IPS-NIHi7 (cell line): ENCODE results near the gene TRRAP.

ENCODE experiments used
- DNase-seq: peaks from one replicate; pipeline ENCODE4 v3.0.0; 2012; ENCODE audit warnings: mixed read lengths; ENCODE audit errors: extremely low spot score

TRRAP gene

GRCh38 chr7:98946389-98946788 lies 68.1 kb downstream of the TRRAP start:
- DNase-seq = no peak

DNA sequence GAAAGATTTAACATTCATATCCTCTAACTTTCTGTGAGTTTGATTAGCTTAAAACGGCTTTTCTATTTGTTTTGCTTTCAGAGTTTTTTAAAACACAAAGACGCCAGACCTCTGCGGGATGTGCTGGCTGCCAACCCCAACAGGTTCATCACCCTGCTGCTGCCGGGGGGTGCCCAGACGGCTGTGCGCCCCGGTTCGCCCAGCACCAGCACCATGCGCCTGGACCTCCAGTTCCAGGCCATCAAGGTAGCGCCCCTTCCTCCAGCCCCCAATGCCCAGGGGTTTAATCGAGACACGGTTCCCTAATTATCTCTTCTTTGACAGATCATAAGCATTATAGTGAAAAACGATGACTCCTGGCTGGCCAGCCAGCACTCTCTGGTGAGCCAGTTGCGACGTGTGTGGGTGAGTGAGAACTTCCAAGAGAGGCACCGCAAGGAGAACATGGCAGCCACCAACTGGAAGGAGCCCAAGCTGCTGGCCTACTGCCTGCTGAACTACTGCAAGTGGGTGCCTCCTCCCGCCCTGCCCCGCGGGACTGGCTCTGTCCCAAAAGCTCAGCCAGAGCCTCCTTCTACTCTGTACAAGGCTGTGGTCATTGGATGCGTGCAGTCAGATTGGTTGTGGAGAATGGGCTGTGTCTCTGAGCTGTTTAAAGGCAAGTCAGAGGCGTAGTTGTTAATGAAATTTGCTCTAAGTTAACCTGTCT lies 71.2 kb downstream of the TRRAP start:
- no peak for DNase-seq

DNA sequence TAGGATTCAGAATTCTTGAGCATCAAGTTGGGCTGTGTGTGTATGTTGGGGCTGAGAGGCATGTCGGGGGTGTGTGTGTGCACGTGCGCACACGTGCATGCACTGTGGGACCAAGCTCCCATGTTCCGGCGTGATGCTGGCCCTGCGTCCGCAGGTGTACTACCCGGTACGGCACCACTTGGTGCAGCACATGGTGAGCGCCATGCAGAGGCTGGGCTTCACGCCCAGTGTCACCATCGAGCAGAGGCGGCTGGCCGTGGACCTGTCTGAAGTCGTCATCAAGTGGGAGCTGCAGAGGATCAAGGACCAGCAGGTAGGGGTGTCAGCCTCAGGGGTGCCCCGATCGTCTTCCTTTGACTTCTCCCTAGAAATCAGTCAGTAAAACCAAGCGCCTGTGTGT lies 77.7 kb downstream of the TRRAP start:
- DNase-seq = no peak

- DNase-seq = no peak
These were observed 78.1 kb downstream of the TRRAP start for GRCh38 chr7:98956469-98956868.

- DNase-seq = no peak
These were observed 78.6 kb downstream of the TRRAP start for GRCh38 chr7:98956937-98957336.

DNA sequence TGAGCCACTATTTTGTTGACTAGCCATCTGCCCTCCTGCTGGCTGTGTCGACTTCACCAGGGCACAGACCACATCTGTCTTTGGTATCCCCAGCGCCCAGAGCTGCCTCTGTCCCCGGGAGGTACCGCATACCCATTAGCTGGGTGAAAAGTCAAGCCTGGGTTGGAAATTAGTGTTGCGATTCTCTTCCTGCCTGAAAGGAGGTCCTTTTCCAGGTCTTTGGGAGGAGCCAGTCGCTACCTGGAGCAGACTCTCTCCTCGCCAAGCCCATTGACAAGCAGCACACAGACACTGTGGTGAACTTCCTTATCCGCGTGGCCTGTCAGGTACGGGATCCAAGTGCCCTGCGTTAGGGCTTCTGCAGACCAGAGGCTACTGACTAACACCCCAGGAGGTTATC lies 79.4 kb downstream of the TRRAP start:
- no peak for DNase-seq

DNA sequence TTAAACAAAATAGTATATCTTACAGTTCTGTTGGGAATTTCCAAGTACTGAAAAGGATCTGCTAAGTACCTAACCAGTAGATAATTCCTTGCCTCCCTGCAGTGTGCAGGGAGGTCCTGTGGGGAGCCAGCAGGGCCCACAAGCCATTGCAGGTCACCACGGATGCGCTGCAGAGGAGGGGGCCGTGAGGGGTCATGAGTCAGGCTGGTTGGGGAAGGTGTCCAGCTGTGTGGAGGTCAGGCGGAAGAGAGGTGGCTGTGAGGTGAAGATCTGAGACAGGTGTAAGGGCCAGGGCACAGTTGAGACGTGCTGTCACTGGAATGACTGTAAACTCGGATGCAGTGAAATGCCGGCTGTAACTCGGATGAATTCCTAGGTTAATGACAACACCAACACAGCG lies 80.6 kb downstream of the TRRAP start:
- no peak for DNase-seq

DNA sequence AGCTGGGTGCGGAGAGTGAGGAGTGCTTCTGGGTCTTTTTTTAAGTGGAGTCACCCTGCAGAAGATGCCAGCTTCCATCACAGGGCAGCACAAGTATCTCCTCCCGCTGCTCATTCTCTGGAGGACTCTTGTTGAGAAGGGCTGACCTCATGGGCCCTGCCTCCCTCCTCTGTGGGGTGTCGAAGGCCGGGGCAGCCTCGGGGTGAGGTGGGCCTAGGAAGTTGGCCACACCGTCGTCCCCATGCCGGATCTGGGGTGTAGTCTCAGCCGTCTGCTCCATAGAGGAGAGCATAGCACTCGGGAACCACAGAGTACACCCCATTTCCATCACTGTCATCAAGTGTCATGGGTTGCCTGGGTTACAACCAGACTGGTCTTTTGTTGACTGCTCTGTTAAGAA lies 85.0 kb downstream of the TRRAP start:
- DNase-seq = no peak

- DNase-seq = no peak
These were observed 86.3 kb downstream of the TRRAP start for GRCh38 chr7:98964596-98964995.

- DNase-seq = no peak
These were observed 90.3 kb downstream of the TRRAP start for GRCh38 chr7:98968621-98969020.

DNA sequence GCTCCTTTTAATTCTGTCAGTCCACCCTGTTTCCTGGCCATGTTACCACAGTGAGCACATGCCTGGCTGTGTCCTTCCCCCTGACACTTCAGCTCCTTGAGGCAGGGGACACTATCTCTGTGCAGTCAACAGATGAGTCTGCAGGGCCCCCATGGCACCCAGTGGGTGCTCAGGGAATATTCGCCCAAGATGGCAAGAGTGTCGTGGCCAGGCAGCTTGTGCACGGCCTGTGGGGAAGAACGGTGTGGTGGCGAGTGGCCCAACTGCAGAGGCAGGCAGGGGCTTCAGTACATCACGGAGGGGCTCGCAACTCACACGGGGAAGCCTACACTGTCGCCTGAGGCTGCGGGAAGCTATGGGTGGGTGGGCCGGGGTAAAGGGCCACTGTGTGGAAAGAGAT lies 91.1 kb downstream of the TRRAP start:
- DNase-seq = no peak

DNA sequence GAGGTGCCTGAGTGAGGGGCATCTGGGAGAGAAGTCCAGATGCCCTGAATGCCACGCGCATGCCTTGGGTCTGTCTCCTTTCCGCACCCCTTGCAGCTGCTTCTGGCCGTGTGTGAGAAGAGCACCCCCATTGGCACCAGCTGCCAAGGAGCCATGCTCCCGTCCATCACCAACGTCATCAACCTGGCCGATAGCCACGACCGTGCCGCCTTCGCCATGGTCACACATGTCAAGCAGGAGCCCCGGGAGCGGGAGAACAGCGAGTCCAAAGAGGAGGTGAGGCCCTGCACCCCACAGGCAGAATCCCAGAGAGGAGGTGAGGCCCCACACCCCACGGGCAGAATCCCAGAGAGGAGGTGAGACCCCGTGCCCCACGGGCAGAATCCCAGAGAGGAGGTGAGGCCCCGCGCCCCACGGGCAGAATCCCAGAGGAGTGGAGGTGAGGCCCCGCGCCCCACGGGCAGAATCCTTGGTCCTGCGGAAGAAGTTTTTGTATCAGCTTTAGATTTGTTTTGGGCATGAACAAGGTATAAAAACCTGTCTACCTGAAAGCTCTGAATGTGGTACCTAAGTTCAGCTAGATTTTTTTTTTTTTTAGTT lies 91.8 kb downstream of the TRRAP start:
- no peak for DNase-seq

GRCh38 chr7:98970805-98971204 lies 92.5 kb downstream of the TRRAP start:
- DNase-seq = no peak

- no peak for DNase-seq
These were observed 95.9 kb downstream of the TRRAP start for GRCh38 chr7:98974205-98974604.

- DNase-seq = no peak
These were observed 96.8 kb downstream of the TRRAP start for GRCh38 chr7:98974906-98975816.

GRCh38 chr7:98976396-98977185 lies 98.3 kb downstream of the TRRAP start:
- DNase-seq = no peak

GRCh38 chr7:98978672-98979071 lies 100.3 kb downstream of the TRRAP start:
- DNase-seq = no peak

DNA sequence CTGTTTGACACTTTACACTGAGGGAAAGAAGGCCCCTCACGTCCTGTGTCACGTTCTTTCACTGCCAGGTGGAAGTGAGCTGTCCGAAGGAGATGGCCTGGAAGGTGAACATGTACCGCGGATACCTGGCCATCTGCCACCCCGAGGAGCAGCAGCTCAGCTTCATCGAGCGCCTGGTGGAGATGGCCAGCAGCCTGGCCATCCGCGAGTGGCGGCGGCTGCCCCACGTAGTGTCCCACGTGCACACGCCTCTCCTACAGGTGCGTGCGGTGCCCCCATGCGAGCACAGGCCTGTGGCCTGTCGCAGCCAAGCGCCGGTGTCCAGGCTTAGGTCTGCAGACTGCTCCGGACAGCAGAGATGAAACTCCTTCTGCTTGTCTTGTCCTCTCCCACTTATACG lies 103.4 kb downstream of the TRRAP start:
- no peak for DNase-seq

GRCh38 chr7:98982686-98983085 lies 104.4 kb downstream of the TRRAP start:
- DNase-seq = no peak

DNA sequence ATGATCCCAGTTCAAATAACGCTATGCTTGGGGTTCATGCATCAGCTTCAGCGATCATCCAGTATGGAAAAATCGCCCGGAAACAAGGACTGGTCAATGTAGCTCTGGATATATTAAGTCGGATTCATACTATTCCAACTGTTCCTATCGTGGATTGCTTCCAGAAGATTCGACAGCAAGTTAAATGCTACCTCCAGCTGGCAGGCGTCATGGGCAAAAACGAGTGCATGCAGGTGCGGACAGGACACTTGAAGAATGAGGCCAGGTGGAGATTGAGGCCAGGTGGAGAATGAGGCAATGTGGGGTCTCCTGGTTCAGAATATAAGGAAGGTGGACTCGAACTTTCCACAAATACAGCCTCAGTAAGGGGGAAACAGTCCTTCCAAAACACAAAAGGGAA lies 105.8 kb downstream of the TRRAP start:
- DNase-seq = no peak

- no peak for DNase-seq
These were observed 107.1 kb downstream of the TRRAP start for GRCh38 chr7:98985406-98985805.

DNA sequence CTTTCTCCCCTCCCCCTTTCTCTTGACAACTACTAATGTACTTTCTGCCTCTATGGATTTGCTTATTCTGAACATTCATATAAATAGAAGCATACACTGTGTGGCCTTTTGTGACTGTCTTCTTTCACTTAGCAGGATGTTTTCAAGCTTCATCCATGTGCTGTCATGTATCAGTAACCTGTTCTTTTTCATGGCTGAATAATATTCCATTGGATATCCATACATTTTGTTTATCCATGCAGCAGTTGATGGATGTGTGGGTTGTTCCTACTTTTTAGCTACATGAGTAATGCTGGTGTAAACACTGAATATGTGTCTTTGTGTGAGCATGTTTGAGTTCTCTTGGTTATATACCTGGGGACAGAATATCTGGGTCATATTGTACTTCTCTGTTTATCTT lies 107.6 kb downstream of the TRRAP start:
- no peak for DNase-seq
